B cell (primary cell): Measurements from ENCODE around the gene ENOX1. TPM values are rescaled to one million over a fixed set of nuclear protein-coding genes. Genes with fewer than 3 reads are reported as not detected.

Experiments used
- ATAC-seq: fragments of 200-7000 bp; cut with Tn5 transposase; one replicate; pipeline ENCODE4 v1.10.0; 2021; ENCODE audit warnings: low read depth, mild to moderate bottlenecking, moderate number of reproducible peaks, moderate library complexity
- CTCF ChIA-PET: fragments of 350-600 bp; sonication (Branson Sonifier 250); formaldehyde crosslinking; loops from one replicate; lab custom pipeline; 2021; ENCODE audit warnings: antibody characterized with exemption, inconsistent platforms; lab: Charles Lee
- POLR2A ChIA-PET: fragments of 350-600 bp; sonication (Branson Sonifier 250); formaldehyde crosslinking; loops from one replicate; lab custom pipeline; 2021; ENCODE audit warnings: antibody characterized with exemption; lab: Charles Lee
- DNase-seq: peaks from one replicate; pipeline ENCODE4 v3.0.0; 2013
- H2AFZ ChIP-seq: 2 replicates; pipeline ENCODE4 v1.6.1; 2012; ENCODE audit warnings: mild to moderate bottlenecking, low read depth, low read length; ENCODE audit not compliant: insufficient read depth, poor library complexity, severe bottlenecking
- H3K27ac ChIP-seq, 2 donors: 1 replicate in 1 of 2; 2 replicates in 1 of 2; pipeline ENCODE4 v1.5.1; 2012 to 2013; ENCODE audit warnings: low read length in 2 of 2, mild to moderate bottlenecking in 2 of 2, moderate library complexity in 1 of 2
- H3K27me3 ChIP-seq, 4 experiments: fragments of 200-600 bp in 1 of 4; sonication (generic) in 1 of 4; replicated peaks in 1 of 4; 1 replicate in 2 of 4; 2 replicates in 2 of 4; pipeline versions ENCODE4 v1.6.1 to v1.7.0; 2013 to 2016; ENCODE audit warnings: low read length in 3 of 4, mild to moderate bottlenecking in 2 of 4, mixed read lengths in 1 of 4, moderate library complexity in 1 of 4; ENCODE audit not compliant: insufficient read depth in 4 of 4, control insufficient read depth in 3 of 4; ENCODE audit errors: control extremely low read depth in 1 of 4
- H3K36me3 ChIP-seq, 2 experiments: replicated peaks in 1 of 2; 1 replicate in 1 of 2; 2 replicates in 1 of 2; pipeline versions ENCODE4 v1.6.1 to v1.7.1; 2013; ENCODE audit warnings: low read length in 1 of 2; ENCODE audit not compliant: insufficient read depth in 2 of 2, control insufficient read depth in 1 of 2; ENCODE audit errors: control extremely low read depth in 1 of 2, extremely low read depth in 1 of 2
- H3K4me1 ChIP-seq, 2 donors: fragments of 200-600 bp in 1 of 2; sonication (generic) in 1 of 2; 1 replicate in 1 of 2; 2 replicates in 1 of 2; pipeline versions ENCODE4 v1.5.1 to v1.6.1; 2013 to 2017; ENCODE audit warnings: low read length in 2 of 2; ENCODE audit not compliant: control insufficient read depth in 2 of 2, insufficient read depth in 2 of 2
- H3K4me2 ChIP-seq: replicated peaks from 2 replicates; pipeline ENCODE3; 2012; ENCODE audit warnings: mild to moderate bottlenecking, low read depth, low read length; ENCODE audit not compliant: poor library complexity, severe bottlenecking
- H3K4me3 ChIP-seq, 5 experiments: fragments of 200-600 bp in 1 of 5; sonication (generic) in 1 of 5; 1 replicate in 3 of 5; 2 replicates in 2 of 5; pipeline versions ENCODE4 v1.5.1 to v1.7.0; 2011 to 2016; ENCODE audit warnings: low read length in 4 of 5, mild to moderate bottlenecking in 4 of 5, low read depth in 2 of 5, control low read depth in 1 of 5, moderate library complexity in 1 of 5; ENCODE audit not compliant: insufficient read depth in 1 of 5; ENCODE audit errors: control extremely low read depth in 1 of 5, extremely low read depth in 1 of 5
- H3K79me2 ChIP-seq: fragments of 200-600 bp; sonication (generic); one replicate; pipeline ENCODE4 v1.6.0; 2016; ENCODE audit warnings: low read length; ENCODE audit not compliant: control insufficient read depth, insufficient read depth
- H3K9ac ChIP-seq: fragments of 200-600 bp; sonication (generic); 2 replicates; pipeline ENCODE4 v1.6.1; 2017; ENCODE audit warnings: mild to moderate bottlenecking, low read length, moderate library complexity
- H3K9me3 ChIP-seq, 3 donors: one replicate each; pipeline versions ENCODE4 v1.6.1 to v1.7.1; 2013; ENCODE audit warnings: low read length in 2 of 3; ENCODE audit not compliant: control insufficient read depth in 2 of 3, insufficient read depth in 1 of 3; ENCODE audit errors: control extremely low read depth in 1 of 3
- H4K20me1 ChIP-seq: 2 replicates; pipeline ENCODE4 v1.6.0; 2012; ENCODE audit warnings: mild to moderate bottlenecking, low read length; ENCODE audit not compliant: insufficient read depth, control insufficient read depth, poor library complexity, severe bottlenecking
- H3K27ac Mint-ChIP-seq: one replicate; pipeline ENCODE4 v1.8.0; 2021; ENCODE audit warnings: mixed read lengths
- H3K27me3 Mint-ChIP-seq: one replicate; pipeline ENCODE4 v1.8.0; 2021; ENCODE audit warnings: mixed read lengths
- H3K4me1 Mint-ChIP-seq: one replicate; pipeline ENCODE4 v1.8.0; 2021; ENCODE audit warnings: mixed read lengths
- H3K4me3 Mint-ChIP-seq: one replicate; pipeline ENCODE4 v1.8.0; 2021; ENCODE audit warnings: mixed read lengths
- H3K9me3 Mint-ChIP-seq: one replicate; pipeline ENCODE4 v1.8.0; 2022; ENCODE audit warnings: mixed read lengths; ENCODE audit not compliant: insufficient read depth
- EZH2 ChIP-seq: IDR thresholded peaks from 2 replicates; pipeline ENCODE4 v1.6.1; 2012; ENCODE audit warnings: borderline replicate concordance, low read depth, mild to moderate bottlenecking, moderate library complexity, low read length; ENCODE audit not compliant: insufficient read depth, poor library complexity, severe bottlenecking
- WGBS: methylation state at CpG from one replicate; pipeline ENCODE4 v1.1.5; 2013; ENCODE audit warnings: missing lambda C conversion rate; ENCODE audit not compliant: insufficient coverage; 5-methylcytosine and 5-hydroxymethylcytosine counted together
- intact Hi-C: fragments of 100-400 bp; cut with micrococcal nuclease; formaldehyde crosslinking; loops from one replicate; pipeline ENCODE4 v1.10.0; 2022
- polyA plus RNA-seq: library from polyadenylated mRNA; depleted of rRNA; stranded (reverse); fragments of >200 nt; gene quantifications from 2 replicates; pipeline ENCODE4 v1.2.3, GENCODE V29; 2012
- total RNA-seq, 2 donors: library from RNA; stranded (reverse); fragments of 120-200 nt in 1 of 2; gene quantifications; 1 replicate in 1 of 2; 2 replicates in 1 of 2; pipeline versions ENCODE4 v1.2.3 to v1.2.4, GENCODE V29; 2013 to 2022
- TF ChIP-seq, protein P1 (sequence below): fragments of 200-600 bp; IDR thresholded peaks from one replicate; pipeline ENCODE4 v1.8.0; 2022; ENCODE audit warnings: antibody characterized with exemption, mild to moderate bottlenecking

Gene ENOX1
- total and polyA plus RNA-seq, 2 donors (not counting 1 experiment from before 2014, with no cell fraction given), result not detected

DNA sequence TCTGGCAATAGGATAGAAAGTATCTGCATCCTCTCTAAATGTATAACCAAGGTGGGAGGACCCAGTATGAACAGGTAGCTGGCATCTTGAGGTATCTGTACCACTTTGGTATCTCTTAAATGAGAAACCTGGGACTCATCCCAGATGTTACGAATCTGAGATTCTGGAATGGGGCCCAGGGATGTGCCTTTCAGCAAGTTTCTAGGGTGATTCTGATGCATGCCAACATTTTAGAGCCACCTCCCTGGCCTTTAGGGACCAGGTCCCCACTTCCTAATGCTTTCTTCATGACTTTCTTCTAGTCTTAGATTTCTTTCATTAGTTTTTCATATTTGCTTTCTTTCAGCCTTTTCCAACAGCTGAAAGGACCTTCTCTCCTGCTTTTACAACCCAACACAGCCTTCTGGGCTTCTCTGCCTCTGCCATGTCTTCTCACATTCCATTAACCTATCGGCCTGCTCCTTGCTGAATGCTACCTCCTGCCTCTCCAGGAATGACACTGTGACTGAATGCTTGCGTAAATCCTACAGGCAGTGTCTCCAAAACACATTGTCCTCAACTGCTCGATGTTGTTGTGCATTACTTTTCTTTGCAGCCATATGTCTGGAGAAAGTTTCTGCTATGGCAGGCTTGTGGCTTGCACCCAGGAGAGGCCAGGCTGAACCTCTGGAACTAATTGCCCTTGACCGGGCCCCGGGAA, 479.4 kb downstream of the ENOX1 start:
- H3K4me1 Mint-ChIP-seq, result peaks cover 10% of the 10 kb centered on the region
- H3K27me3 ChIP-seq, result no peaks in the 10 kb centered on the region
- POLR2A ChIA-PET, result no interaction called here
- H3K36me3 ChIP-seq, result no peaks in the 10 kb centered on the region
- ATAC-seq (no peak), DNase-seq (no peak)
- no peaks in the 10 kb centered on the region for H3K79me2 ChIP-seq
- TF ChIP-seq, protein P1, sequence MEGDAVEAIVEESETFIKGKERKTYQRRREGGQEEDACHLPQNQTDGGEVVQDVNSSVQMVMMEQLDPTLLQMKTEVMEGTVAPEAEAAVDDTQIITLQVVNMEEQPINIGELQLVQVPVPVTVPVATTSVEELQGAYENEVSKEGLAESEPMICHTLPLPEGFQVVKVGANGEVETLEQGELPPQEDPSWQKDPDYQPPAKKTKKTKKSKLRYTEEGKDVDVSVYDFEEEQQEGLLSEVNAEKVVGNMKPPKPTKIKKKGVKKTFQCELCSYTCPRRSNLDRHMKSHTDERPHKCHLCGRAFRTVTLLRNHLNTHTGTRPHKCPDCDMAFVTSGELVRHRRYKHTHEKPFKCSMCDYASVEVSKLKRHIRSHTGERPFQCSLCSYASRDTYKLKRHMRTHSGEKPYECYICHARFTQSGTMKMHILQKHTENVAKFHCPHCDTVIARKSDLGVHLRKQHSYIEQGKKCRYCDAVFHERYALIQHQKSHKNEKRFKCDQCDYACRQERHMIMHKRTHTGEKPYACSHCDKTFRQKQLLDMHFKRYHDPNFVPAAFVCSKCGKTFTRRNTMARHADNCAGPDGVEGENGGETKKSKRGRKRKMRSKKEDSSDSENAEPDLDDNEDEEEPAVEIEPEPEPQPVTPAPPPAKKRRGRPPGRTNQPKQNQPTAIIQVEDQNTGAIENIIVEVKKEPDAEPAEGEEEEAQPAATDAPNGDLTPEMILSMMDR, result no peak
- TF ChIP-seq EZH2, result no peak
- peak overlapping the region in 1 of 5 experiments; percentile 5 for H3K4me3 ChIP-seq
- peak overlapping the region; percentile 0 for H3K9ac ChIP-seq
- peak overlapping the region; percentile 50 for H3K4me2 ChIP-seq
- H2AFZ ChIP-seq, result peak overlapping the region; percentile 47
- intact Hi-C loops, result no loop called here
- peaks cover 15% of the 10 kb centered on the region for H3K27me3 Mint-ChIP-seq
- H4K20me1 ChIP-seq, result no peaks in the 10 kb centered on the region
- CTCF ChIA-PET, result interaction anchor here (0.7 kb wide), 1 partner anchor 1715 kb away, joined by 3 read pairs; no protein-coding TSS in a partner anchor
- no peaks in the 10 kb centered on the region for H3K9me3 Mint-ChIP-seq
- 52% methylated on average over 5 of the region's 6 CpGs for WGBS
- H3K9me3 ChIP-seq, result no peaks in the 10 kb centered on the region
- no peak overlapping the region for H3K27ac Mint-ChIP-seq
- no peak overlapping the region for H3K4me3 Mint-ChIP-seq
- no peak overlapping the region for H3K27ac ChIP-seq
- peaks cover 11 to 12% of the 10 kb centered on the region in 2 donors for H3K4me1 ChIP-seq

DNA sequence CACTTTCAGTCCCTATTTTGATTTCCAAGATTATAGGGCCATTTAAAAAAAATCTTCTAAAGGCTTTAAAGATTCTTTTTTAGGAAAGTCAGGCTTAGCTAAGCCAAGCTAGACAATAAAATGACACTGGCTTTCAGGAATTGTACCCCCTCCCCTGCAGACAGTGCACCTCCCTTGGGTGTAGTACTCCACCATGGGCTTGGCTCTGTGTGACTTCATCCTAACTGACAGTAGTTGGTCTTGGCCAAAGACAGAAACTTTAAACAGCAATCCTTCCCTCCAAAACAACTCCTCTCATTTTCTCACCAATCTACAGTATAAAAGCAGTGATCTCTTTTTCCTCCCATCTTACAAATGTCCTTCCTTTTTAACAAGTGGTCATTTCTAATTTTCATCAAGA, 480.4 kb downstream of the ENOX1 start:
- ChIA-PET CTCF (no interaction called here), POLR2A (no interaction called here)
- Histone ChIP-seq H2AFZ (no peak overlapping the region), H3K4me1 (peaks cover 11 to 12% of the 10 kb centered on the region in 2 donors), H3K4me2 (no peak overlapping the region), H3K36me3 (no peaks in the 10 kb centered on the region), H3K27ac (no peak overlapping the region), H3K9me3 (no peaks in the 10 kb centered on the region), H3K27me3 (no peaks in the 10 kb centered on the region), H3K4me3 (no peak overlapping the region), H3K79me2 (no peaks in the 10 kb centered on the region), H4K20me1 (no peaks in the 10 kb centered on the region), H3K9ac (no peak overlapping the region)
- no peak for DNase-seq
- ATAC-seq, result no peak
- no peak for TF ChIP-seq EZH2
- TF ChIP-seq, protein P1, result no peak
- intact Hi-C loops, result no loop called here
- H3K9me3 Mint-ChIP-seq, result no peaks in the 10 kb centered on the region
- H3K27me3 Mint-ChIP-seq, result peaks cover 15% of the 10 kb centered on the region
- no peak overlapping the region for H3K27ac Mint-ChIP-seq
- no peak overlapping the region for H3K4me3 Mint-ChIP-seq
- peaks cover 10% of the 10 kb centered on the region for H3K4me1 Mint-ChIP-seq
